ENCODE results near the gene CYS1.
"Not testable (repeated sequence)": the region's sequence is repeated elsewhere in the genome, so short reads cannot be mapped to it uniquely, and the experiment has no call there.

The CYS1 gene

DNA sequence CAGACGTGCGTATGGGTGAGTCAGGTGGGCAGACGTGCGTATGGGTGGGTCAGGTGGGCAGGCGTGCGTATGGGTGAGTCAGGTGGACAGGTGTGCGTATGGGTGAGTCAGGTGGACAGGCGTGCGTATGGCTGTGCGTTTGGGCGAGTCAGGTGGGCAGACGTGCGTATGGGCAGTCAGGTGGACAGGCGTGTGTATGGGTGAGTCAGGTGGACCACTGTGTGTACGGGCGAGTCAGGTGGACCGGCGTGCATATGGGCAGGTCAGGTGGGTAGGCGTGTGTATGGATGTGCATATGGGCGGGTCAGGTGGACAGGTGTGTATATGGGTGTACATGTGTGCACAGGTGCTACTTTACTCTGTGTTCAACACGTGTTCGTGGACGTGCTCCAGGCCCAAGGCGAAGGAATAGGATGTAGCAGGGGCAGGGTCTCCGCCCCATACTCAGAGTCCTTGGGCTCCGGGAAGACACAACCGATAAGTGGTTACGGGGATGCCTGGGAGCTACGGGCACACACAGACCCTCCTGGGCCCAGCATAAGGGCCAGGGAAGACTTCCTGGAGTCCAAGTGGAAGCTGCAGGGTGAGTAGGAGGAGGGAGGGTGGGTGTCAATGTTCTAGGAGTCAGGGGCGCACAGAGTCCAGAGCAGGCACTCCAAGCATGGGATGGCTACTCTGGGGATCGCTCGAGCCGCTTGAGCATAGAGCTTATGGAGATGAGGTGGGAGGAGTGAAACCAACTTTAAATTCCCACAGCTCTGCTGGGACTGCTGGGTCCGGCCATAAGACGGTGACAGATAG, 64.0 kb downstream of the CYS1 start:
- H3K4me1 ChIP-seq = no peaks in the 10 kb centered on the region
- DNase-seq = no peak
- H3K36me3 ChIP-seq = no peaks in the 10 kb centered on the region
- H3K4me3 ChIP-seq (ENCODE audit: low read depth, low read length) = no peak overlapping the region
- TF ChIP-seq, protein P1, sequence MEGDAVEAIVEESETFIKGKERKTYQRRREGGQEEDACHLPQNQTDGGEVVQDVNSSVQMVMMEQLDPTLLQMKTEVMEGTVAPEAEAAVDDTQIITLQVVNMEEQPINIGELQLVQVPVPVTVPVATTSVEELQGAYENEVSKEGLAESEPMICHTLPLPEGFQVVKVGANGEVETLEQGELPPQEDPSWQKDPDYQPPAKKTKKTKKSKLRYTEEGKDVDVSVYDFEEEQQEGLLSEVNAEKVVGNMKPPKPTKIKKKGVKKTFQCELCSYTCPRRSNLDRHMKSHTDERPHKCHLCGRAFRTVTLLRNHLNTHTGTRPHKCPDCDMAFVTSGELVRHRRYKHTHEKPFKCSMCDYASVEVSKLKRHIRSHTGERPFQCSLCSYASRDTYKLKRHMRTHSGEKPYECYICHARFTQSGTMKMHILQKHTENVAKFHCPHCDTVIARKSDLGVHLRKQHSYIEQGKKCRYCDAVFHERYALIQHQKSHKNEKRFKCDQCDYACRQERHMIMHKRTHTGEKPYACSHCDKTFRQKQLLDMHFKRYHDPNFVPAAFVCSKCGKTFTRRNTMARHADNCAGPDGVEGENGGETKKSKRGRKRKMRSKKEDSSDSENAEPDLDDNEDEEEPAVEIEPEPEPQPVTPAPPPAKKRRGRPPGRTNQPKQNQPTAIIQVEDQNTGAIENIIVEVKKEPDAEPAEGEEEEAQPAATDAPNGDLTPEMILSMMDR (IDR thresholded peaks at IDR 0.05; ENCODE audit: low read depth, low read length) = no peak
- no peaks in the 10 kb centered on the region for H3K27me3 ChIP-seq
- no peaks in the 10 kb centered on the region for H3K9me3 ChIP-seq

DNA sequence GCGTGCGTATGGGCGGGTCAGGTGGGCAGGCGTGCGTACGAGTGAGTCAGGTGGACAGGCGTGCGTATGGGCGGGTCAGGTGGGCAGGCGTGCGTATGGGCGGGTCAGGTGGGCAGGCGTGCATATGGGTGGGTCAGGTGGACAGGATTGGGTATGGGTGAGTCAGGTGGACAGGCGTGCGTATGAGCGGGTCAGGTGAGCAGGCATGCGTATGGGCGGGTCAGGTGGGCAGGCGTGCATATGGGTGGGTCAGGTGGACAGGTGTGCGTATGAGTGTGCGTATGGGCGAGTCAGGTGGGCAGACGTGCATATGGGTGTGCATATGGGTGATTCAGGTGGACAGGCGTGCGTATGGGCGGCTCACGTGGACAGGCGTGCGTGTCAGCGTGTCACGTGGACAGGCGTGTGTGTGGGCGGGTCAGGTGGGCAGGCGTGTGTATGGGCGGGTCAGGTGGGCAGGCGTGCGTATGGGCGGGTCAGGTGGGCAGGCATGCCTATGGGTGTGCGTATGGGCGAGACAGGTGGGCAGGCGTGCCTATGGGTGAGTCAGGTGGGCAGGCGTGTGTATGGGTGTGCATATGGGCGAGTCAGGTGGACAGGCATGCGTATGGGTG, 64.7 kb downstream of the CYS1 start:
- H3K4me3 ChIP-seq (ENCODE audit: low read depth, low read length); H3K4me1 ChIP-seq; DNase-seq; H3K27me3 ChIP-seq; H3K36me3 ChIP-seq; H3K9me3 ChIP-seq: not testable (repeated sequence)

DNA sequence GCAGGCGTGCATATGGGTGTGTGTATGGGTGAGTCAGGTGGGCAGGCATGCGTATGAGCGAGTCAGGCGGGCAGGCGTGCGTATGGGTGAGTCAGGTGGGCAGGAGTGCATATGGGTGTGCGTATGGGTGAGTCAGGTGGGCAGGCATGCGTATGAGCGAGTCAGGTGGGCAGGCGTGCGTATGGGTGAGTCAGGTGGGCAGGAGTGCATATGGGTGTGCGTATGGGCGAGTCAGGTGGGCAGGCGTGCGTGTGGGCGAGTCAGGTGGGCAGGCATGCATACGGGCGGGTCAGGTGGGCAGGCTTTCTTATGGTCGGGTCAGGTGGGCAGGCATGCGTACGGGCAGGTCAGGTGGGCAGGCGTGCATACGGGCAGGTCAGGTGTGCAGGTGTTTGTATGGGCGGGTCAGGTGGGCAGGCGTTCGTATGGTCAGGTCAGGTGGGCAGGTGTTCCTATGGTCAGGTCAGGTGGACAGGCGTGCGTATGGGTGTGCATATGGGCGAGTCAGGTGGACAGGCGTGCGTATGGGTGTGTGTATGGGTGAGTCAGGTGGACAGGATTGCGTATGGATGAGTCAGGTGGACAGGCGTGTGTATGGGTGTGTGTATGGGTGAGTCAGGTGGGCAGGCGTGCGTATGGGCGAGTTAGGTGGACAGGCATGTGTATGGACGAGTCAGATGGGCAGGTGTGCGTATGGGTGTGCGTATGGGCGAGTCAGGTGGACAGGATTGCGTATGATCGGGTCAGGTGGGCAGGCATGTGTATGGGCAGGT, 65.6 kb downstream of the CYS1 start:
- peaks cover 6% of the 10 kb centered on the region for H3K4me1 ChIP-seq
- DNase-seq = no peak
- H3K27me3 ChIP-seq = no peaks in the 10 kb centered on the region

DNA sequence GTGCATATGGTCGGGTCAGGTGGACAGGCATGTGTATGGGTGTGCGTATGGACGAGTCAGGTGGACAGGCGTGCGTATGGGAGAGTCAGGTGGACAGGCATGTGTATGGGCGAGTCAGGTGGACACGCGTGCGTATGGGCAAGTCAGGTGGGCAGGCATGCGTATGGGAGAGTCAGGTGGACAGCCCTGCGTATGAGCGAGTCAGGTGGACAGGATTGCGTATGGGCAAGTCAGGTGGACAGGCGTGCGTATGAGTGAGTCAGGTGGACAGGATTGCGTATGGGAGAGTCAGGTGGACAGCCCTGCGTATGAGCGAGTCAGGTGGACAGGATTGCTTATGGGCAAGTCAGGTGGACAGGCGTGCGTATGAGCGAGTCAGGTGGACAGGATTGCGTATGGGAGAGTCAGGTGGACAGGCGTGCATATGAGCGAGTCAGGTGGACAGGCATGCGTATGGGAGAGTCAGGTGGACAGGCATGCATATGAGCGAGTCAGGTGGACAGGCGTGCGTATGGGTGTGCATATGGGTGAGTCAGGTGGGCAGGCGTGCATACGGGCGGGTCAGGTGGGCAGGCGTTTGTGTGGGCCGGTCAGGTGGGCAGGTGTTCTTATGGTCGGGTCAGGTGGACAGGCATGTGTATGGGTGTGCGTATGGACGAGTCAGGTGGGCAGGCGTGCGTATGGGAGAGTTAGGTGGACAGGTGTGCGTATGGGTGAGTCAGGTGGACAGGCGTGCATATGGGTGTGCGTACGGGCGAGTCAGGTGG, 66.4 kb downstream of the CYS1 start:
- H3K36me3 ChIP-seq; H3K4me3 ChIP-seq (ENCODE audit: low read depth, low read length); H3K27me3 ChIP-seq; H3K9me3 ChIP-seq; DNase-seq: not testable (repeated sequence)
- peaks cover 10% of the 10 kb centered on the region for H3K4me1 ChIP-seq

More for the DNA sequence above, 65.6 kb downstream of the CYS1 start:
- no peaks in the 10 kb centered on the region for H3K9me3 ChIP-seq
- TF ChIP-seq, protein P1 (IDR thresholded peaks at IDR 0.05; ENCODE audit: low read depth, low read length) = no peak
- no peaks in the 10 kb centered on the region for H3K36me3 ChIP-seq
- no peak overlapping the region for H3K4me3 ChIP-seq (ENCODE audit: low read depth, low read length)

DNA sequence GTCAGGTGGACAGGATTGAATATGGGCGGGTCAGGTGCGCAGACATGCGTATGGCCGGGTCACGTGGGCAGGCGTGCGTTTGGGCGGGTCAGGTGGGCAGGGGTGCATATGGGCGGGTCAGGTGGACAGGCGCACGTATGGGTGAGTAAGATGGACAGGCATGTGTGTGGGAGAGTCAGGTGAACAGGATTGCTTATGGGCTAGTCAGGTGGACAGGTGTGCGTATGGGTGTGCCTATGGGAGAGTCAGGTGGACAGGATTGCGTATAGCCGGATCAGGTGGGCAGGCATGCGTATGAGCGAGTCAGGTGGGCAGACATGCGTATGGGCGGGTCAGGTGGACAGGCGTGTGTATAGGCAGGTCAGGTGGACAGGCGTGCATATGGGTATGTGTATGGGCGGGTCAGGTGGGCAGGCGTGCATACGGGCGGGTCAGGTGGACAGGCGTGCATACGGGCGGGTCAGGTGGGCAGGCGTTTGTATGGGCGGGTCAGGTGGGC, 67.2 kb downstream of the CYS1 start:
- TF ChIP-seq, protein P1 (IDR thresholded peaks at IDR 0.05; ENCODE audit: low read depth, low read length) = no peak
- Histone ChIP-seq H3K9me3 (no peaks in the 10 kb centered on the region), H3K36me3 (no peaks in the 10 kb centered on the region), H3K27me3 (no peaks in the 10 kb centered on the region), H3K4me1 (peaks cover 10% of the 10 kb centered on the region), H3K4me3 (ENCODE audit: low read depth, low read length) (no peak overlapping the region)
- no peak for DNase-seq

DNA sequence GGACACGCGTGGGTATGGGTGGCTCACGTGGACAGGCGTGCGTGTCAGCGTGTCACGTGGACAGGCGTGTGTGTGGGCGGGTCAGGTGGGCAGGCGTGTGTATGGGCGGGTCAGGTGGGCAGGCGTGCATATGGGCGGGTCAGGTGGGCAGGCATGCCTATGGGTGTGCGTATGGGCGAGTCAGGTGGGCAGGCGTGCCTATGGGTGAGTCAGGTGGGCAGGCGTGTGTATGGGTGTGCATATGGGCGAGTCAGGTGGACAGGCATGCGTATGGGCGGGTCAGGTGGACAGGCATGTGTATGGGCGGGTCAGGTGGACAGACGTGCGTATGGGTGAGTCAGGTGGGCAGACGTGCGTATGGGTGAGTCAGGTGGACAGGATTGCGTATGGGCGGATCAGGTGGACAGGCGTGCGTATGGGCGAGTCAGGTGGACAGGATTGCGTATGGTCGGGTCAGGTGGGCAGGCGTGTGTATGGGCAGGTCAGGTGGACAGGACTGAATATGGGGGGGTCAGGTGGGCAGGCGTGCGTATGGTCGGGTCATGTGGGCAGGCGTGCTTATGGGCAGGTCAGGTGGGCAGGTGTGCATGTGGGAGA, 67.7 kb downstream of the CYS1 start:
- H3K9me3 ChIP-seq; H3K36me3 ChIP-seq; H3K4me3 ChIP-seq (ENCODE audit: low read depth, low read length); H3K27me3 ChIP-seq; DNase-seq: not testable (repeated sequence)
- peaks cover 10% of the 10 kb centered on the region for H3K4me1 ChIP-seq

DNA sequence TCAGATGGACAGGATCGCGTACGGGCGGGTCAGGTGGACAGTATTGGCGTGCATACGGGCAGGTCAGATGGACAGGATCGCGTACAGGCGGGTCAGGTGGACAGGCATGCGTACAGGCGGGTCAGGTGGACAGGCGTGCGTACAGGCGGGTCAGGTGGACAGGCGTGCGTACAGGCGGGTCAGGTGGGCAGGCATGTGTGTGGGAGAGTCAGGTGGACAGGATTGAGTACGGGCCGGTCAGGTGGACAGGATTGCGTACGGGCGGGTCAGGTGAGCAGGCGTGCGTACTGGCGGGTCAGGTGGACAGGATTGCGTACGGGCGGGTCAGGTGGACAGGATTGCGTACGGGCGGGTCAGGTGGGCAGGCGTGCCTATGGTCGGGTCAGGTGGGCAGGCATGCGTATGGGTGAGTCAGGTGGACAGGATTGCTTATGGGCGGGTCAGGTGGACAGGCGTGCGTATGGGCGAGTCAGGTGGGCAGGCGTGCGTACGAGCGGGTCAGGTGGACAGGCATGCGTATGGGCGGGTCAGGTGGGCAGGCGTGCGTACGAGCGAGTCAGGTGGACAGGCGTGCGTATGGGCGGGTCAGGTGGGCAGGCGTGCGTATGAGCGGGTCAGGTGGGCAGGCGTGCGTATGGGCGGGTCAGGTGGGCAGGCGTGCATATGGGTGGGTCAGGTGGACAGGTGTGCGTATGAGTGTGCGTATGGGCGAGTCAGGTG, 68.4 kb downstream of the CYS1 start:
- H3K27me3 ChIP-seq; DNase-seq; H3K9me3 ChIP-seq; H3K36me3 ChIP-seq; H3K4me3 ChIP-seq (ENCODE audit: low read depth, low read length): not testable (repeated sequence)
- peaks cover 10% of the 10 kb centered on the region for H3K4me1 ChIP-seq

DNA sequence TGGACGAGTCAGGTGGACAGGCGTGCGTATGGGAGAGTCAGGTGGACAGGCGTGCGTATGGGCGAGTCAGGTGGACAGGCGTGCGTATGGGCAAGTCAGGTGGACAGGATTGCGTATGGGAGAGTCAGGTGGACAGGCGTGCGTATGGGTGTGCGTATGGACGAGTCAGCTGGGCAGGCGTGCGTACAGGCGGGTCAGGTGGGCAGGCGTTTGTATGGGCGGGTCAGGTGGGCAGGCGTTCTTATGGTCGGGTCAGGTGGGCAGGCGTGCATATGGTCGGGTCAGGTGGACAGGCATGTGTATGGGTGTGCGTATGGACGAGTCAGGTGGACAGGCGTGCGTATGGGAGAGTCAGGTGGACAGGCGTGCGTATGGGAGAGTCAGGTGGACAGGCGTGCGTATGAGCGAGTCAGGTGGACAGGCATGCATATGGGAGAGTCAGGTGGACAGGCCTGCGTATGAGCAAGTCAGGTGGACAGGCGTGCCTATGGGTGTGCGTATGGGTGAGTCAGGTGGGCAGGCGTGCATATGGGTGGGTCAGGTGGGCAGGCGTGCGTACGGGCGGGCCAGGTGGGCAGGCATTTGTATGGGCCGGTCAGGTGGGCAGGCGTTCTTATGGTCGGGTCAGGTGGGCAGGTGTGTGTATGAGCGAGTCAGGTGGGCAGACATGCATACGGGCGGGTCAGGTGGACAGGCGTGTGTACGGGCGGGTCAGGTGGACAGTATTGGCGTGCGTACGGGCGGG, 69.2 kb downstream of the CYS1 start:
- not testable (repeated sequence) for H3K4me3 ChIP-seq (ENCODE audit: low read depth, low read length); H3K27me3 ChIP-seq; DNase-seq; H3K9me3 ChIP-seq; H3K36me3 ChIP-seq
- H3K4me1 ChIP-seq = peaks cover 10% of the 10 kb centered on the region

All from BE2C (cell line).